ENCODE data around the gene C13orf46.

C13orf46 gene

GRCh38 chr13:113968463-113969310 is 5.2 kb downstream of the C13orf46 start:
- DNase-seq: no peak
- over 99% methylated on average over 16 of the region's 17 CpGs for WGBS (ENCODE audit: insufficient coverage)
- no peak overlapping the region for H3K4me3 ChIP-seq (ENCODE audit: control insufficient read depth in 1 of 7, extremely low read depth in 1 of 7, insufficient read depth in 4 of 7, low read depth in 2 of 7, low read length in 6 of 7)
- H3K27ac ChIP-seq (ENCODE audit: insufficient read depth in 1 of 2, low read depth in 1 of 2, low read length in 2 of 2, poor library complexity in 1 of 2, severe bottlenecking in 2 of 2): no peak overlapping the region
- no peaks in the 10 kb centered on the region for H3K4me1 ChIP-seq (ENCODE audit: control extremely low read depth in 1 of 4, control insufficient read depth in 4 of 4, insufficient read depth in 4 of 4, low read length in 3 of 4)
- ChIA-PET POLR2A (no interaction called here), CTCF (interaction anchor here (1.1 to 1.2 kb wide), 2 partner anchors 15 to 25 kb away, joined by 3 to 4 read pairs; no protein-coding TSS in a partner anchor)
- H3K27me3 ChIP-seq (replicated peaks in 2 of 5; ENCODE audit: control insufficient read depth in 4 of 5, insufficient read depth in 5 of 5, low read length in 4 of 5): no peaks in the 10 kb centered on the region
- H3K9me3 ChIP-seq (ENCODE audit: control extremely low read depth in 1 of 5, control insufficient read depth in 4 of 5, insufficient read depth in 2 of 5, low read depth in 1 of 5, low read length in 4 of 5): no peaks in the 10 kb centered on the region
- peaks cover 0 to 5% (median under 1%) of the 10 kb centered on the region in 4 experiments for H3K36me3 ChIP-seq (ENCODE audit: control insufficient read depth in 4 of 4, insufficient read depth in 4 of 4, low read length in 3 of 4)

- Histone ChIP-seq H3K4me3 (ENCODE audit: control insufficient read depth in 1 of 7, extremely low read depth in 1 of 7, insufficient read depth in 4 of 7, low read depth in 2 of 7, low read length in 6 of 7) (no peak overlapping the region), H3K4me1 (ENCODE audit: control extremely low read depth in 1 of 4, control insufficient read depth in 4 of 4, insufficient read depth in 4 of 4, low read length in 3 of 4) (no peaks in the 10 kb centered on the region), H3K36me3 (ENCODE audit: control insufficient read depth in 4 of 4, insufficient read depth in 4 of 4, low read length in 3 of 4) (no peaks in the 10 kb centered on the region), H3K9me3 (ENCODE audit: control extremely low read depth in 1 of 5, control insufficient read depth in 4 of 5, insufficient read depth in 2 of 5, low read depth in 1 of 5, low read length in 4 of 5) (no peaks in the 10 kb centered on the region), H3K27me3 (replicated peaks in 2 of 5; ENCODE audit: control insufficient read depth in 4 of 5, insufficient read depth in 5 of 5, low read length in 4 of 5) (no peaks in the 10 kb centered on the region), H3K27ac (ENCODE audit: insufficient read depth in 1 of 2, low read depth in 1 of 2, low read length in 2 of 2, poor library complexity in 1 of 2, severe bottlenecking in 2 of 2) (no peak overlapping the region)
- 97% methylated on average over 13 of the region's 20 CpGs for WGBS (ENCODE audit: insufficient coverage)
- CTCF ChIA-PET: interaction anchor here (1.1 kb wide), 1 partner anchor 14 kb away, joined by 4 read pairs; no protein-coding TSS in a partner anchor
- POLR2A ChIA-PET: no interaction called here
- no peak for DNase-seq
Observed at GRCh38 chr13:113967729-113968462, 6.0 kb downstream of the C13orf46 start.

- no peaks in the 10 kb centered on the region for H3K4me1 ChIP-seq (ENCODE audit: control extremely low read depth in 1 of 4, control insufficient read depth in 4 of 4, insufficient read depth in 4 of 4, low read length in 3 of 4)
- H3K4me3 ChIP-seq (ENCODE audit: control insufficient read depth in 1 of 7, extremely low read depth in 1 of 7, insufficient read depth in 4 of 7, low read depth in 2 of 7, low read length in 6 of 7): no peak overlapping the region
- DNase-seq: no peak
- no peaks in the 10 kb centered on the region for H3K9me3 ChIP-seq (ENCODE audit: control extremely low read depth in 1 of 5, control insufficient read depth in 4 of 5, insufficient read depth in 2 of 5, low read depth in 1 of 5, low read length in 4 of 5)
- no peaks in the 10 kb centered on the region for H3K36me3 ChIP-seq (ENCODE audit: control insufficient read depth in 4 of 4, insufficient read depth in 4 of 4, low read length in 3 of 4)
- POLR2A ChIA-PET: no interaction called here
- no peak overlapping the region for H3K27ac ChIP-seq (ENCODE audit: insufficient read depth in 1 of 2, low read depth in 1 of 2, low read length in 2 of 2, poor library complexity in 1 of 2, severe bottlenecking in 2 of 2)
- no peaks in the 10 kb centered on the region for H3K27me3 ChIP-seq (replicated peaks in 2 of 5; ENCODE audit: control insufficient read depth in 4 of 5, insufficient read depth in 5 of 5, low read length in 4 of 5)
- WGBS (ENCODE audit: insufficient coverage): 89% methylated on average over 5 of the region's 9 CpGs
- CTCF ChIA-PET: interaction anchor here (1.1 kb wide), 1 partner anchor 14 kb away, joined by 4 read pairs; no protein-coding TSS in a partner anchor
Observed at GRCh38 chr13:113967206-113967720, 6.6 kb downstream of the C13orf46 start.

- POLR2A ChIA-PET: no interaction called here
- Histone ChIP-seq H3K27me3 (replicated peaks in 2 of 5; ENCODE audit: control insufficient read depth in 4 of 5, insufficient read depth in 5 of 5, low read length in 4 of 5) (no peaks in the 10 kb centered on the region), H3K27ac (ENCODE audit: insufficient read depth in 1 of 2, low read depth in 1 of 2, low read length in 2 of 2, poor library complexity in 1 of 2, severe bottlenecking in 2 of 2) (no peak overlapping the region), H3K9me3 (ENCODE audit: control extremely low read depth in 1 of 5, control insufficient read depth in 4 of 5, insufficient read depth in 2 of 5, low read depth in 1 of 5, low read length in 4 of 5) (peaks cover 0 to 2% (median 0%) of the 10 kb centered on the region in 5 experiments), H3K4me1 (ENCODE audit: control extremely low read depth in 1 of 4, control insufficient read depth in 4 of 4, insufficient read depth in 4 of 4, low read length in 3 of 4) (no peaks in the 10 kb centered on the region), H3K4me3 (ENCODE audit: control insufficient read depth in 1 of 7, extremely low read depth in 1 of 7, insufficient read depth in 4 of 7, low read depth in 2 of 7, low read length in 6 of 7) (no peak overlapping the region), H3K36me3 (ENCODE audit: control insufficient read depth in 4 of 4, insufficient read depth in 4 of 4, low read length in 3 of 4) (no peaks in the 10 kb centered on the region)
- DNase-seq: no peak
- CTCF ChIA-PET: no interaction called here
- WGBS (ENCODE audit: insufficient coverage): 100% methylated on average over 5 of the region's 5 CpGs
Observed at GRCh38 chr13:113965968-113966884, 7.7 kb downstream of the C13orf46 start.

GRCh38 chr13:113965383-113965874 is 8.4 kb downstream of the C13orf46 start:
- POLR2A ChIA-PET: no interaction called here
- CTCF ChIA-PET: no interaction called here

GRCh38 chr13:113964251-113964995 is 9.5 kb downstream of the C13orf46 start:
- H3K27ac ChIP-seq (ENCODE audit: insufficient read depth in 1 of 2, low read depth in 1 of 2, low read length in 2 of 2, poor library complexity in 1 of 2, severe bottlenecking in 2 of 2): no peak overlapping the region
- WGBS (ENCODE audit: insufficient coverage): 93% methylated on average over 19 of the region's 21 CpGs
- ChIA-PET POLR2A (no interaction called here), CTCF (no interaction called here)
- no peak for DNase-seq
- H3K4me3 ChIP-seq (ENCODE audit: control insufficient read depth in 1 of 7, extremely low read depth in 1 of 7, insufficient read depth in 4 of 7, low read depth in 2 of 7, low read length in 6 of 7): no peak overlapping the region
- no peaks in the 10 kb centered on the region for H3K27me3 ChIP-seq (replicated peaks in 2 of 5; ENCODE audit: control insufficient read depth in 4 of 5, insufficient read depth in 5 of 5, low read length in 4 of 5)
- no peaks in the 10 kb centered on the region for H3K4me1 ChIP-seq (ENCODE audit: control extremely low read depth in 1 of 4, control insufficient read depth in 4 of 4, insufficient read depth in 4 of 4, low read length in 3 of 4)
- peaks cover 0 to 9% (median 6%) of the 10 kb centered on the region in 5 experiments for H3K9me3 ChIP-seq (ENCODE audit: control extremely low read depth in 1 of 5, control insufficient read depth in 4 of 5, insufficient read depth in 2 of 5, low read depth in 1 of 5, low read length in 4 of 5)
- H3K36me3 ChIP-seq (ENCODE audit: control insufficient read depth in 4 of 4, insufficient read depth in 4 of 4, low read length in 3 of 4): no peaks in the 10 kb centered on the region

More at GRCh38 chr13:113965383-113965874, 8.4 kb downstream of the C13orf46 start:
- H3K9me3 ChIP-seq (ENCODE audit: control extremely low read depth in 1 of 5, control insufficient read depth in 4 of 5, insufficient read depth in 2 of 5, low read depth in 1 of 5, low read length in 4 of 5): peaks cover 0 to 4% (median 2%) of the 10 kb centered on the region in 5 experiments
- no peaks in the 10 kb centered on the region for H3K27me3 ChIP-seq (replicated peaks in 2 of 5; ENCODE audit: control insufficient read depth in 4 of 5, insufficient read depth in 5 of 5, low read length in 4 of 5)
- no peaks in the 10 kb centered on the region for H3K36me3 ChIP-seq (ENCODE audit: control insufficient read depth in 4 of 4, insufficient read depth in 4 of 4, low read length in 3 of 4)
- WGBS (ENCODE audit: insufficient coverage): 100% methylated on average over 2 of the region's 2 CpGs
- H3K4me1 ChIP-seq (ENCODE audit: control extremely low read depth in 1 of 4, control insufficient read depth in 4 of 4, insufficient read depth in 4 of 4, low read length in 3 of 4): no peaks in the 10 kb centered on the region
- H3K4me3 ChIP-seq (ENCODE audit: control insufficient read depth in 1 of 7, extremely low read depth in 1 of 7, insufficient read depth in 4 of 7, low read depth in 2 of 7, low read length in 6 of 7): no peak overlapping the region
- H3K27ac ChIP-seq (ENCODE audit: insufficient read depth in 1 of 2, low read depth in 1 of 2, low read length in 2 of 2, poor library complexity in 1 of 2, severe bottlenecking in 2 of 2): no peak overlapping the region
- no peak for DNase-seq

Measured in common myeloid progenitor, CD34-positive (primary cell).